Measurements from ENCODE around the gene MCM9. TPM values are rescaled to one million over a fixed set of nuclear protein-coding genes. Genes with fewer than 3 reads are reported as not detected.
"Not testable (repeated sequence)": the region's sequence is repeated elsewhere in the genome, so short reads cannot be mapped to it uniquely, and the experiment has no call there.

MCM9 gene
- total RNA-seq, 6 experiments from 2014 or later: 4.3 to 7.6 (median 6.9) TPM

DNA sequence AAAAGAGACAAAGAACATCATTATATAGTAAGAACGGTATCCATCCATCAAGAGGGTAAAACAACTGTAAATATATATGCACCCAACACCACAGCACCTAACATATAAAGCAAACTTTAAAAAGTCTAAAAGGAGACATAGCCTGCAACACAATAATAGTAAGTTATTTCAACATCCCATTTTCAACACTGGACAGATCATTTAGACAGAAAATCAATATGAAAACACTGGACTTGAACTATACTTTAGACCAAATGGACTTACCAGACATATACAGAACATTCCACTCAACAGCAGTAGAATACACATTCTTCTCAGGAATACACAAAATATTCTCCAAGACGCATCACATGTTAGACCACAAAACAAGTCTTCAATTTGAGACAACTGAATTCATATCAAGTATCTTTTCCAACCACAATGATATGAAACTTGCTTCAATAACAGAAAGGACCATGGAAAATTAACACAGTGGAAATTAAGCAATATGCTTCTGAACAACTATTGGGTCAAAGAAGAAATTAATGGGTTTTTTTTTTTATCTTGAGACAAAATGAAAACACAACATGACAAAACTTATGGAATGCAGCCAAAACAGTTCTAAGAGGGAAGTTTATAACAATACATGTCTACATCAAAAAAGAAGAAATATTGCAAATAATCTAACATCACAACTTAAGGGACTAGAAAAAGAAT, 64.9 kb downstream of the MCM9 start:
- intact Hi-C loops (cut with DNase I): no loop called here
- DNase-seq: no peak
- no peak overlapping the region for H3K27ac ChIP-seq
- ATAC-seq: peak; percentile 50 to 83 (median 74)
- H3K4me1 ChIP-seq: no peaks in the 10 kb centered on the region
- H3K36me3 ChIP-seq: no peaks in the 10 kb centered on the region
- no peaks in the 10 kb centered on the region for H3K27me3 ChIP-seq
- WGBS (ENCODE audit: insufficient coverage, low coverage, low lambda C conversion rate, missing lambda C conversion rate): 92% methylated on average over 2 of the region's 2 CpGs
- no peaks in the 10 kb centered on the region for H3K9me3 ChIP-seq
- no peak overlapping the region for H3K4me3 ChIP-seq
- TF ChIP-seq POLR2A (IDR thresholded peaks at IDR 0.05): no peak
- TF ChIP-seq CTCF (IDR thresholded peaks at IDR 0.05): no peak

GRCh38 chr6:118869350-118869749, 65.6 kb downstream of the MCM9 start:
- TF ChIP-seq POLR2A (IDR thresholded peaks at IDR 0.05): no peak
- no peak for TF ChIP-seq CTCF (IDR thresholded peaks at IDR 0.05)
- ATAC-seq (no peak), DNase-seq (no peak)
- no peak overlapping the region for H3K27ac ChIP-seq
- H3K27me3 ChIP-seq: no peaks in the 10 kb centered on the region
- H3K36me3 ChIP-seq: no peaks in the 10 kb centered on the region
- H3K4me3 ChIP-seq: no peak overlapping the region
- H3K4me1 ChIP-seq: no peaks in the 10 kb centered on the region
- H3K9me3 ChIP-seq: no peaks in the 10 kb centered on the region
- 75% methylated on average over 1 of the region's 2 CpGs for WGBS (ENCODE audit: insufficient coverage, low coverage, low lambda C conversion rate, missing lambda C conversion rate)
- intact Hi-C loops (cut with DNase I): no loop called here

GRCh38 chr6:118868901-118869300, 66.1 kb downstream of the MCM9 start:
- H3K27ac ChIP-seq; H3K9me3 ChIP-seq; H3K4me3 ChIP-seq; H3K27me3 ChIP-seq; DNase-seq; H3K36me3 ChIP-seq; intact Hi-C loops (cut with DNase I); H3K4me1 ChIP-seq; ATAC-seq: not testable (repeated sequence)
- WGBS (ENCODE audit: insufficient coverage, low coverage, low lambda C conversion rate, missing lambda C conversion rate): 76% methylated on average over 2 of the region's 2 CpGs

- Histone ChIP-seq H3K27ac (no peak overlapping the region), H3K4me3 (no peak overlapping the region), H3K36me3 (no peaks in the 10 kb centered on the region), H3K27me3 (no peaks in the 10 kb centered on the region), H3K9me3 (no peaks in the 10 kb centered on the region), H3K4me1 (no peaks in the 10 kb centered on the region)
- ATAC-seq (no peak), DNase-seq (no peak)
- no peak for TF ChIP-seq POLR2A (IDR thresholded peaks at IDR 0.05)
- no peak for TF ChIP-seq CTCF (IDR thresholded peaks at IDR 0.05)
- 95% methylated on average over 4 of the region's 4 CpGs for WGBS (ENCODE audit: insufficient coverage, low coverage, low lambda C conversion rate, missing lambda C conversion rate)
- intact Hi-C loops (cut with DNase I): no loop called here
Observed at GRCh38 chr6:118867181-118867580, 67.8 kb downstream of the MCM9 start.

DNA sequence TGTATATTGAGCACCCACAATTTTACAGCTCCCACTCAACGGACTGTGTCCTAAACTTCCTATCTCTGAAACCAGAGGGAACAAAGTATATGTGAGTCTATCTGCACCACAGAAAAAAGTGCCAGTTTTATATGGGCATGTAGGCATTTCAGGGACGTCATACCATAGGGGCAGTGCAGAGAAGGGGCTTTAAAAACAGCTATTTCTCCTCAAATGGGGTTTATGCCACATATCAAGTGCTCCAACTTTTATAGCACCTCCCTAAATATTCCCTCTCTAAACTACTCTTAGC, 69.9 kb downstream of the MCM9 start:
- TF ChIP-seq POLR2A (IDR thresholded peaks at IDR 0.05) (no peak), CTCF (IDR thresholded peaks at IDR 0.05) (no peak)
- Histone ChIP-seq H3K27ac (no peak overlapping the region), H3K9me3 (no peaks in the 10 kb centered on the region), H3K27me3 (no peaks in the 10 kb centered on the region), H3K4me1 (no peaks in the 10 kb centered on the region), H3K4me3 (no peak overlapping the region), H3K36me3 (no peaks in the 10 kb centered on the region)
- intact Hi-C loops (cut with DNase I): no loop called here
- DNase-seq (no peak), ATAC-seq (no peak)
- 80% methylated on average over 2 of the region's 2 CpGs for WGBS (ENCODE audit: insufficient coverage, low coverage, low lambda C conversion rate, missing lambda C conversion rate)

Measured in right lobe of liver (tissue), 6 donors.